ENCODE data around the gene RAVER2.
"Not testable (repeated sequence)": the region's sequence is repeated elsewhere in the genome, so short reads cannot be mapped to it uniquely, and the experiment has no call there.

Gene RAVER2

GRCh38 chr1:64769482-64769881 is 24.6 kb downstream of the RAVER2 start:
- TF ChIP-seq SPI1 (IDR thresholded peaks at IDR 0.05; ENCODE audit: borderline replicate concordance, low read depth), result peak; percentile 23; the same call in 1 of the 2 replicates
- no peak for TF ChIP-seq GABPA (IDR thresholded peaks at IDR 0.05; ENCODE audit: low read depth)
- DNase-seq (ENCODE audit: low read depth in 1 of 2, low spot score in 1 of 2), result no peak
- no peaks in the 10 kb centered on the region for H3K27me3 ChIP-seq (ENCODE audit: insufficient read depth, poor library complexity, severe bottlenecking)
- H3K27ac ChIP-seq (replicated peaks), result no peak overlapping the region
- H3K4me3 ChIP-seq (replicated peaks; ENCODE audit: insufficient read depth, low read length), result no peak overlapping the region

- Histone ChIP-seq H3K4me3 (replicated peaks; ENCODE audit: insufficient read depth, low read length) (no peak overlapping the region), H3K27ac (replicated peaks) (no peak overlapping the region), H3K27me3 (ENCODE audit: insufficient read depth, poor library complexity, severe bottlenecking) (no peaks in the 10 kb centered on the region)
- DNase-seq (ENCODE audit: low read depth in 1 of 2, low spot score in 1 of 2), result no peak
- TF ChIP-seq GABPA (IDR thresholded peaks at IDR 0.05; ENCODE audit: low read depth), result no peak
- TF ChIP-seq POLR2AphosphoS5 (IDR thresholded peaks at IDR 0.05; ENCODE audit: low read depth), result no peak
- no peak for TF ChIP-seq SPI1 (IDR thresholded peaks at IDR 0.05; ENCODE audit: borderline replicate concordance, low read depth)
- TF ChIP-seq, protein P1, sequence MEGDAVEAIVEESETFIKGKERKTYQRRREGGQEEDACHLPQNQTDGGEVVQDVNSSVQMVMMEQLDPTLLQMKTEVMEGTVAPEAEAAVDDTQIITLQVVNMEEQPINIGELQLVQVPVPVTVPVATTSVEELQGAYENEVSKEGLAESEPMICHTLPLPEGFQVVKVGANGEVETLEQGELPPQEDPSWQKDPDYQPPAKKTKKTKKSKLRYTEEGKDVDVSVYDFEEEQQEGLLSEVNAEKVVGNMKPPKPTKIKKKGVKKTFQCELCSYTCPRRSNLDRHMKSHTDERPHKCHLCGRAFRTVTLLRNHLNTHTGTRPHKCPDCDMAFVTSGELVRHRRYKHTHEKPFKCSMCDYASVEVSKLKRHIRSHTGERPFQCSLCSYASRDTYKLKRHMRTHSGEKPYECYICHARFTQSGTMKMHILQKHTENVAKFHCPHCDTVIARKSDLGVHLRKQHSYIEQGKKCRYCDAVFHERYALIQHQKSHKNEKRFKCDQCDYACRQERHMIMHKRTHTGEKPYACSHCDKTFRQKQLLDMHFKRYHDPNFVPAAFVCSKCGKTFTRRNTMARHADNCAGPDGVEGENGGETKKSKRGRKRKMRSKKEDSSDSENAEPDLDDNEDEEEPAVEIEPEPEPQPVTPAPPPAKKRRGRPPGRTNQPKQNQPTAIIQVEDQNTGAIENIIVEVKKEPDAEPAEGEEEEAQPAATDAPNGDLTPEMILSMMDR (IDR thresholded peaks at IDR 0.05; ENCODE audit: insufficient read depth, low read length), result no peak
- TF ChIP-seq, protein P2, sequence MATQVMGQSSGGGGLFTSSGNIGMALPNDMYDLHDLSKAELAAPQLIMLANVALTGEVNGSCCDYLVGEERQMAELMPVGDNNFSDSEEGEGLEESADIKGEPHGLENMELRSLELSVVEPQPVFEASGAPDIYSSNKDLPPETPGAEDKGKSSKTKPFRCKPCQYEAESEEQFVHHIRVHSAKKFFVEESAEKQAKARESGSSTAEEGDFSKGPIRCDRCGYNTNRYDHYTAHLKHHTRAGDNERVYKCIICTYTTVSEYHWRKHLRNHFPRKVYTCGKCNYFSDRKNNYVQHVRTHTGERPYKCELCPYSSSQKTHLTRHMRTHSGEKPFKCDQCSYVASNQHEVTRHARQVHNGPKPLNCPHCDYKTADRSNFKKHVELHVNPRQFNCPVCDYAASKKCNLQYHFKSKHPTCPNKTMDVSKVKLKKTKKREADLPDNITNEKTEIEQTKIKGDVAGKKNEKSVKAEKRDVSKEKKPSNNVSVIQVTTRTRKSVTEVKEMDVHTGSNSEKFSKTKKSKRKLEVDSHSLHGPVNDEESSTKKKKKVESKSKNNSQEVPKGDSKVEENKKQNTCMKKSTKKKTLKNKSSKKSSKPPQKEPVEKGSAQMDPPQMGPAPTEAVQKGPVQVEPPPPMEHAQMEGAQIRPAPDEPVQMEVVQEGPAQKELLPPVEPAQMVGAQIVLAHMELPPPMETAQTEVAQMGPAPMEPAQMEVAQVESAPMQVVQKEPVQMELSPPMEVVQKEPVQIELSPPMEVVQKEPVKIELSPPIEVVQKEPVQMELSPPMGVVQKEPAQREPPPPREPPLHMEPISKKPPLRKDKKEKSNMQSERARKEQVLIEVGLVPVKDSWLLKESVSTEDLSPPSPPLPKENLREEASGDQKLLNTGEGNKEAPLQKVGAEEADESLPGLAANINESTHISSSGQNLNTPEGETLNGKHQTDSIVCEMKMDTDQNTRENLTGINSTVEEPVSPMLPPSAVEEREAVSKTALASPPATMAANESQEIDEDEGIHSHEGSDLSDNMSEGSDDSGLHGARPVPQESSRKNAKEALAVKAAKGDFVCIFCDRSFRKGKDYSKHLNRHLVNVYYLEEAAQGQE (IDR thresholded peaks at IDR 0.05; ENCODE audit: insufficient replicate concordance, low read depth), result no peak
Observed at GRCh38 chr1:64769971-64770370, 25.1 kb downstream of the RAVER2 start.

DNA sequence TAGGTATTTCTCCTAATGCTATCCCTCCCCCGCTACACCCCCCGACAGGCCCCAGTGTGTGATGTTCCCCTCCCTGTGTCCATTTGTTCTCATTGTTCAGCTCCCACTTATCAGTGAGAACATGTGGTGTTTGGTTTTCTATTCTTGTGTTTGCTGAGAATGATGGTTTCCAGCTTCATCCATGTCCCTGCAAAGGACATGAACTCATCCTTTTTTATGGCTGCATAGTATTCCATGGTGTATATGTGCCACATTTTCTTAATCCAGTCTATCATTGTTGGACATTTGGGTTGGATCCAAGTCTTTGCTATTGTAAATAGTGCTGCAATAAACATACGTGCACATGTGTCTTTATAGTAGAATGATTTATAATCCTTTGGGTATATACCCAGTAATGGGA is 28.4 kb downstream of the RAVER2 start:
- H3K27me3 ChIP-seq (ENCODE audit: insufficient read depth, poor library complexity, severe bottlenecking); H3K27ac ChIP-seq (replicated peaks); H3K4me3 ChIP-seq (replicated peaks; ENCODE audit: insufficient read depth, low read length); DNase-seq (ENCODE audit: low read depth in 1 of 2, low spot score in 1 of 2): not testable (repeated sequence)

GRCh38 chr1:64775113-64775512 is 30.2 kb downstream of the RAVER2 start:
- H3K27me3 ChIP-seq (ENCODE audit: insufficient read depth, poor library complexity, severe bottlenecking), result no peaks in the 10 kb centered on the region
- H3K4me3 ChIP-seq (replicated peaks; ENCODE audit: insufficient read depth, low read length), result no peak overlapping the region
- no peak overlapping the region for H3K27ac ChIP-seq (replicated peaks)
- TF ChIP-seq SPI1 (IDR thresholded peaks at IDR 0.05; ENCODE audit: borderline replicate concordance, low read depth), result peak; percentile 79; the same call in 1 of the 2 replicates
- TF ChIP-seq, protein P1 (IDR thresholded peaks at IDR 0.05; ENCODE audit: insufficient read depth, low read length), result no peak
- DNase-seq (ENCODE audit: low read depth in 1 of 2, low spot score in 1 of 2), result peak in 1 of 2 experiments; percentile 34

- not testable (repeated sequence) for H3K27ac ChIP-seq (replicated peaks); H3K4me3 ChIP-seq (replicated peaks; ENCODE audit: insufficient read depth, low read length); H3K27me3 ChIP-seq (ENCODE audit: insufficient read depth, poor library complexity, severe bottlenecking); DNase-seq (ENCODE audit: low read depth in 1 of 2, low spot score in 1 of 2)
Observed at GRCh38 chr1:64782044-64782443, 37.2 kb downstream of the RAVER2 start.

DNA sequence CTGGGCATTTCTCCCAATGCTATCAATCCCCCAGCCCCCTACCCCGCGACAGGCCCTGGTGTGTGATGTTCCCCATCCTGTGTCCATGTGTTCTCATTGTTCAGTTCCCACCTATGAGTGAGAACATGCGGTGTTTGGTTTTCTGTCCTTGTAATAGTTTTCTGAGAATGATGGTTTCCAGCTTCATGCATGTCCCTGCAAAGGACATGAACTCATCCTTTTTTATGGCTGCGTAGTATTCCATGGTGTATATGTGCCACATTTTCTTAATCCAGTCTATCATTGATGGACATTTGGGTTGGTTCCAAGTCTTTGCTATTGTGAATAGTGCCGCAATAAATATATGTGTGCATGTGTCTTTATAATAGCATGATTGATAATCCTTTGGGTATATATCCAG is 38.0 kb downstream of the RAVER2 start:
- H3K4me3 ChIP-seq (replicated peaks; ENCODE audit: insufficient read depth, low read length); DNase-seq (ENCODE audit: low read depth in 1 of 2, low spot score in 1 of 2); H3K27ac ChIP-seq (replicated peaks); H3K27me3 ChIP-seq (ENCODE audit: insufficient read depth, poor library complexity, severe bottlenecking): not testable (repeated sequence)

DNA sequence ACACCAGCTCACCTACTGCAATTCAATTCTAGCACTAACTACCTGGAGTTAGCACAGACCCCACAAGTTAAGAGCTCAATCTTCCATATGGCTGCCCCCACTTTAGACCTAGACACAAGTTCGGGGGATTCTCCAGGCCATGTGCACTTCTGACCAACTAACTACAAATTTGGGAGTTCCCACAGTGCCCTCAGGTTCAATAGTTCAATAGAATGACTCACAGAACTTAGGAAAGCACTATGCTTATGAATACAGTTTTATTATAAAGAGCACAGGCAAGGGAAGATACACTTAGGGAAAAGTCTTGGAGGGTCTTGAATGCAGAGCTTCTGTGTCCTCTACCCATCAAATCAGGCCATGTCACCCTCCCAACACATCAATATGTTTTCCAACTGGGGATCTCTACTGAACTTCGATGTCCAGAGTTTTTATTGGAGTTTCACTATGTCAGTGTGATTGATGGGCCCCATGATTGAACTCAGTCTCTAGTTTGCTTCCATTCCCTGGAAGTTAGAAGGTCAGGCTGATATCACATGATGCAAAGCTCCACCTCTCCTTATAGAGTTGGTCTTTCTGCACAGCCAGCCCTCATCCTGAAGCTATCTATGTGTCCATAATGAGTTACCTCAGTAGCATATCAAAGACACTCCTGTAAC is 46.1 kb downstream of the RAVER2 start:
- Histone ChIP-seq H3K27me3 (ENCODE audit: insufficient read depth, poor library complexity, severe bottlenecking) (no peaks in the 10 kb centered on the region), H3K27ac (replicated peaks) (no peak overlapping the region), H3K4me3 (replicated peaks; ENCODE audit: insufficient read depth, low read length) (no peak overlapping the region)
- TF ChIP-seq SPI1 (IDR thresholded peaks at IDR 0.05; ENCODE audit: borderline replicate concordance, low read depth) (no peak), GABPA (IDR thresholded peaks at IDR 0.05; ENCODE audit: low read depth) (no peak)
- TF ChIP-seq, protein P2 (IDR thresholded peaks at IDR 0.05; ENCODE audit: insufficient replicate concordance, low read depth), result no peak
- DNase-seq (ENCODE audit: low read depth in 1 of 2, low spot score in 1 of 2), result no peak

All from HL-60 (cell line).